ENCODE results near the gene EML3.

DNA sequence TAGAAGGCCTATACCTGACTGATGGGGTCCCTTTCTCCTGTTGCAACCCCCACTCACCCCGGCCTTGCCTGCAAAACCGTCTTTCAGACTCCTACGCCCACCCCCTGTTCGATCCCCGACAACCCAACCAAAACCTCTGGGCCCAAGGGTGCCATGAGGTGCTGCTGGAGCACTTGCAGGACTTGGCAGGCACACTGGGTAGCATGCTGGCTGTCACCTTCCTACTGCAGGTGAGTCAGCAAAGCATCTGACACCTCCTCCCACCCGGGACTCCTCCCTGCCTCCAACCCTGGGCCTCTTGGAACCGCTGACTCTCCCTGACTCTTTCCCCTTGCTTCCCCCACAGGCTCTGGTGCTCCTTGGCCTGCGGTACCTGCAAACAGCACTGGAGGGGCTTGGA, 1.7 kb upstream of the EML3 start:
- TF ChIP-seq POLR2AphosphoS5 (IDR thresholded peaks at IDR 0.05) (no peak), CTCF (IDR thresholded peaks at IDR 0.05; ENCODE audit: poor library complexity, severe bottlenecking) (no peak), EP300 (conservative IDR thresholded peaks at IDR 0.05; ENCODE audit: poor library complexity, severe bottlenecking) (no peak), TAF1 (IDR thresholded peaks at IDR 0.05; ENCODE audit: low read depth) (no peak), SMC3 (conservative IDR thresholded peaks at IDR 0.05; ENCODE audit: poor library complexity) (no peak), RAD21 (conservative IDR thresholded peaks at IDR 0.05) (no peak), MXI1 (conservative IDR thresholded peaks at IDR 0.05; ENCODE audit: poor library complexity, severe bottlenecking) (no peak), EZH2 (IDR thresholded peaks at IDR 0.05; ENCODE audit: borderline replicate concordance, insufficient read depth, low read length, poor library complexity, severe bottlenecking) (no peak), REST (IDR thresholded peaks at IDR 0.05; ENCODE audit: borderline replicate concordance) (no peak)
